GM13977 (cell line): ENCODE measurements around the gene INPP4B.
"Not testable (repeated sequence)": the region's sequence is repeated elsewhere in the genome, so short reads cannot be mapped to it uniquely, and the experiment has no call there.

Source experiments
- DNase-seq: peaks from one replicate; pipeline ENCODE4 v3.0.0; 2012; ENCODE audit warnings: low spot score
- CTCF ChIP-seq: IDR thresholded peaks from 2 replicates; pipeline ENCODE4 v1.5.1; 2012; ENCODE audit warnings: mild to moderate bottlenecking, control low read depth; ENCODE audit not compliant: insufficient read depth; ENCODE audit errors: extremely low read depth, missing control alignments
- in situ Hi-C: fragments of 300-500 bp; cut with MboI; formaldehyde crosslinking; loops from one replicate; pipeline ENCODE4 v1.12.0; 2022; ENCODE audit warnings: low sequenced_read_pairs, low pct_unique_long_range_greater_than_20kb, mixed read lengths, inconsistent platforms; ENCODE audit not compliant: unreplicated experiment

Gene INPP4B

GRCh38 chr4:142817442-142817841 lies 28.7 kb downstream of the INPP4B start:
- no peak for DNase-seq

DNA sequence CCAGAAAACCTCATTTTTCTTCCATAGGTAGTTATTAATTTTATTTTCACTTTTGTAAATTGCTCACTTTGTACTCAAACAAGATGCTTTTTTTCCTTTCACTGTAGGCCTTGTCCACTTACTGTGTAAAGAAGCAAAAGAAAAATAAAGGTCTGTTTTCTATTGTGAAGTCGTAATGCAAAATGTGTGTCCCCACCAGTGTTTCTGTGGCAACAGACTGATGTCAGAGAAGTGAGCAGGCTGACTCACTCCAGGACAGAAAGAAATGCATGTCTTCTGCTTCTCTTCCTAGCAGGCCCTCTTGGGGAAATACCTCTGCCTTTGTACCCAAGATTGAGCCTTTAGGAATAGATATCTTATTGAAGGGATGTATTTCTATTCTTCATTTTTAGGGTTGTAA lies 30.3 kb downstream of the INPP4B start:
- in situ Hi-C loops: no loop called here
- TF ChIP-seq CTCF: no peak
- no peak for DNase-seq

More at GRCh38 chr4:142817442-142817841, 28.7 kb downstream of the INPP4B start:
- in situ Hi-C loops: no loop called here
- no peak for TF ChIP-seq CTCF

DNA sequence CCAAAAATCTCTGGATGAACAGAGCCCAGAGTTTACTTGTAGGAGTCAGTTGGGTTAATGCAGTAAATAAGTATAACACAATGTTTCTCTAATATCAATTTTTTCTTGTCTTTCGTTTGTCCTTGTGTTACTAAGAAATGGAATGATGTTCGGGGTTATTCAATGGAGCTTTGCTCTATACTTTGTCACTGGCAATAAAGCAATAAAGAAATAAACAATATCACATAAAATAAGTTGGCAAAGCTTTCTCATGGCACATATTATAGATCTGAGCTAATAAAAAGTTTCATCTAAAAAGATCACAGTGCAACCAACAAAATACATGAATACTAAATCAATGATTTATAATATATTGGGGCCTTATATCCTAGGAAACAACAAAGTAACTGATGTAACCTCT lies 32.7 kb downstream of the INPP4B start:
- in situ Hi-C loops: no loop called here
- no peak for TF ChIP-seq CTCF

DNA sequence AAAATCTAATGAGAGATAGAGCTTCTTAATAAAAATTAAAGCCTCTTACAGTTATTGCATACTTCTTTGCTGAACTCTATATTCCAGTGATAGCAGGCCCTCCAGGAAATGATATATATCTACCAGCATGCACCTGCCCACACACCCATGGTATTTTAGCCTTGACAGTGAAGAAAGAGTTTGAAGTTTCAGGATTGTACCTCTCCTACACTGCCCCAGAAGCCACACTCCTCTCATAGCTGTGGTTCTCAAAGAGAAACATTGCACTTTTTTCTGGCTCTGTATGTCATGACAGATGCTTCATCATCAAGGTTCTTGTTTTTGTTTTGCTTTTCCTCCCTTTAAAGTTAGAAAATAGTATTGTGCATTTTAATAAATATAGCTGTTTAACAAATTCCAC lies 34.0 kb downstream of the INPP4B start:
- no peak for TF ChIP-seq CTCF
- in situ Hi-C loops: no loop called here
- no peak for DNase-seq

More for the DNA sequence above, 32.7 kb downstream of the INPP4B start:
- no peak for DNase-seq

DNA sequence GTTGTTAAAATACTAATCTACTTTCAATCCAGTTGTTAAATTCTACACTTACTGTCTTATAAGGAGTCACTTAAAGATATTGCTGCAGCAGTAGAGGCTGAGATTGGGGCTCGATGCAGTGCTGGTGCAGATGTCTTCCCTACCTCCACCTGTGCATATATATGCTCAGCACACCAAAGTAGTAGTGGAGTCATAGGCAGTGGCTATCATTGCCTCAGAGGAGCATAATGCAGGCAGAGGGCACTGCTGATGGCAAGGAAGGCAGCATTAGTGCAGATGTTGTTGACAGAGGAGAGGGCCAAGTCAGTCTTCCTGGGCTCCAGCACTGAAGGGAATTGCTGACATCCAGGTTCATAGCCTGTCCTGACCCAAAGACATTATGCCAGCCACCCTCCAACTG lies 35.1 kb downstream of the INPP4B start:
- DNase-seq: no peak
- in situ Hi-C loops: no loop called here
- no peak for TF ChIP-seq CTCF

DNA sequence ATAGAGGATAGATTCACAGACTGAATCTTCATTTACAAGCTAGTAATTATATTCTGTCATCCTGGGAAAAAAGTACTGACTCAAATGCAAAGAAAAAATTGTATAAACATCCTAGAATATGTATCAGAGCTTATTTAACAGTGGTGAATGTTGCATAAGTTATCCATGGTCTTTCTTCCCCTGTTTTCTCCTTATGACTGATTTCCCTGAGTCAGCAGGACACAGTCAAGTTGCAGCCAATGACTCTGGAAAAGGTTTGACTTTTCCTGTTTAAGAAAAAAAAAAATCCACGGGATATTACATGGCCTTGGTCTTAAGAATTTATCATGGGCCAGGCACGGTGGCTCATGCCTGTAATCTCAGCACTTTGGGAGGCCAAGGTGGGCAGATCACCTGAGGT lies 36.5 kb downstream of the INPP4B start:
- no peak for TF ChIP-seq CTCF
- DNase-seq: no peak
- in situ Hi-C loops: no loop called here

- in situ Hi-C loops, DNase-seq: not testable (repeated sequence)
Measured at GRCh38 chr4:142803879-142804278, 42.2 kb downstream of the INPP4B start.

- no peak for TF ChIP-seq CTCF
- in situ Hi-C loops: no loop called here
- no peak for DNase-seq
Measured at GRCh38 chr4:142801966-142802365, 44.1 kb downstream of the INPP4B start.
